Endodermal cell (in vitro differentiated cells): ENCODE results near the gene RABGGTA. TPM values are rescaled to one million over a fixed set of nuclear protein-coding genes. Genes with fewer than 3 reads are reported as not detected.

ENCODE experiments used
- DNase-seq: peaks from one replicate; pipeline ENCODE4 v3.0.0-alpha.2; 2017
- H3K27ac ChIP-seq: 2 replicates; pipeline ENCODE4 v1.5.1; 2013; ENCODE audit warnings: mild to moderate bottlenecking, low read depth, low read length, moderate library complexity
- H3K27me3 ChIP-seq: 2 replicates; pipeline ENCODE4 v1.6.1; 2013; ENCODE audit warnings: mild to moderate bottlenecking, low read length, moderate library complexity; ENCODE audit not compliant: insufficient read depth, control insufficient read depth, poor library complexity, severe bottlenecking
- H3K36me3 ChIP-seq: 2 replicates; pipeline ENCODE4 v1.7.0; 2013; ENCODE audit warnings: mild to moderate bottlenecking, low read length, moderate library complexity; ENCODE audit not compliant: control insufficient read depth, insufficient read depth
- H3K4me1 ChIP-seq: one replicate; pipeline ENCODE4 v1.7.0; 2013; ENCODE audit warnings: low read length; ENCODE audit not compliant: control insufficient read depth, insufficient read depth
- H3K4me3 ChIP-seq: 2 replicates; pipeline ENCODE4 v1.5.1; 2013; ENCODE audit warnings: mild to moderate bottlenecking, low read length, moderate library complexity
- H3K9ac ChIP-seq: 2 replicates; pipeline ENCODE4 v1.6.1; 2013; ENCODE audit warnings: mild to moderate bottlenecking, low read length, moderate library complexity; ENCODE audit not compliant: poor library complexity, severe bottlenecking; ENCODE audit errors: extremely low read depth
- H3K9me3 ChIP-seq: 2 replicates; pipeline ENCODE4 v1.6.1; 2013; ENCODE audit warnings: mild to moderate bottlenecking, low read length, moderate library complexity; ENCODE audit not compliant: control insufficient read depth
- H3K27ac Mint-ChIP-seq: 2 replicates; pipeline ENCODE4 v1.8.0; 2020; ENCODE audit warnings: mixed read lengths
- H3K27me3 Mint-ChIP-seq: 2 replicates; pipeline ENCODE4 v1.8.0; 2021; ENCODE audit warnings: mild to moderate bottlenecking, mixed read lengths; ENCODE audit not compliant: insufficient read depth
- H3K36me3 Mint-ChIP-seq: 2 replicates; pipeline ENCODE4 v1.8.0; 2020; ENCODE audit warnings: low read depth, mixed read lengths
- H3K4me1 Mint-ChIP-seq: 2 replicates; pipeline ENCODE4 v1.8.0; 2020; ENCODE audit warnings: mixed read lengths
- H3K4me3 Mint-ChIP-seq: 2 replicates; pipeline ENCODE4 v1.8.0; 2020; ENCODE audit warnings: mild to moderate bottlenecking, moderate library complexity, mixed read lengths
- H3K9me3 Mint-ChIP-seq: 2 replicates; pipeline ENCODE4 v1.8.0; 2020; ENCODE audit warnings: mild to moderate bottlenecking, mixed read lengths
- CTCF ChIP-seq: fragments of 200-600 bp; sonication (generic); conservative IDR thresholded peaks from 2 replicates; pipeline ENCODE4 v1.5.0; 2021; ENCODE audit warnings: antibody characterized with exemption, mild to moderate bottlenecking
- WGBS, 2 experiments: methylation state at CpG; one replicate each; pipeline versions ENCODE4 v1.1.5 to v1.1.7; 2013; ENCODE audit warnings: missing lambda C conversion rate in 2 of 2, mixed read lengths in 1 of 2; ENCODE audit not compliant: insufficient coverage in 1 of 2, insufficient read length in 1 of 2; 5-methylcytosine and 5-hydroxymethylcytosine counted together
- total RNA-seq, 2 donors: library from RNA; stranded (reverse); fragmentation: NEBNext Ultra II Directional in 1 of 2; extraction: Animal tissue kit (Norgen Biotek cat#: 25700) in 1 of 2; gene quantifications; 2 replicates in 1 of 2; 3 replicates in 1 of 2; pipeline ENCODE4 v1.2.1, GENCODE V29; 2021

The RABGGTA gene
- total RNA-seq, 2 donors from 2014 or later: 20.2 to 20.5 TPM

GRCh38 chr14:24241829-24242443, 29.5 kb downstream of the RABGGTA start:
- Mint-ChIP-seq H3K27me3 (peaks cover 14% of the 10 kb centered on the region), H3K9me3 (no peaks in the 10 kb centered on the region), H3K27ac (peak overlapping the region; percentile 99), H3K4me3 (peak overlapping the region; percentile 72), H3K4me1 (peaks cover 3% of the 10 kb centered on the region), H3K36me3 (peaks cover 38% of the 10 kb centered on the region)
- Histone ChIP-seq H3K4me3 (peak overlapping the region; percentile 92), H3K9ac (peak overlapping the region; percentile 77), H3K4me1 (no peaks in the 10 kb centered on the region), H3K36me3 (peaks cover 42% of the 10 kb centered on the region), H3K27me3 (no peaks in the 10 kb centered on the region), H3K9me3 (no peaks in the 10 kb centered on the region), H3K27ac (peak overlapping the region; percentile 98)
- TF ChIP-seq CTCF: peak; percentile 74
- DNase-seq: peak; percentile 96
- WGBS, 2 experiments: 1 to 5% methylated on average over 18 to 39 of the region's 39 CpGs

DNA sequence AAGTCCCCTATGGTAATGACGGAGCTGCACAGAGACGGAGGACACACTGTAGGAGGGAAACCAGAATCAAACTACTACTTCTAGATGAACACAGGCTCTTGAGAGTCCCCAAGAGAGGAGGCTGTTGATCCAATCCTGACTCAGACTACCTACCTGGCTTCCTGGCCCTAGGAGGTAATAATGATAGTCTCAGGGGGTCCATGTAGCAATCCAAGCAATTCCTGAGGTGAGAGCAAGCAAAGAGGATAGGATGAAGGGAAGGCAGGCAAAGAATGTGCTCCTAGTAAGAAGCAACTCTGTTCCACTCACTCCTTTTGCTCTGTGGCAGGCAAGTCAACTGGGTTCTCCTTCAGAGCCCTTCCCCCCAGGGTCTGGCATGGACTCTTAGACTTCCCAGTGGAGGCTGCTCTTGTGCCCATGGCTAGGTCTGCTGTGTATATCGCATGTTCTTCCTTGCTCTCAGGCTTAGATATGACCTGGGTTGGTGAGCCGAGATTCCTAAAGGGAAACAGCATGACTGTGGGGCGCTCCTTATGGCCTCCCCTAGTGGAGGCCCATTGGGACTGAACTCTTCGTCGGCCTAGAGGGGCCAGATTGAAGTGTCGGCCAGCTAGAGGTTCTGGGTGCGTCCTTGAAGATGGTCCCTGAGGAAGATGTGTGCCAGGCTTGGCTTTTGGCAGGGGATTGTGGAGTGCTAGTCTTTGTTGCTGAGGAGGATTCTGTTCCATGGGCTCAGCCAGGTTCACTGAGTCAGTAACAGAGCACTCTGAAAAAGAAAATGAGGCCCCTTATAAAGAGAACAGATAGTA, 31.1 kb downstream of the RABGGTA start:
- Mint-ChIP-seq H3K27ac (no peak overlapping the region), H3K27me3 (peaks cover 6% of the 10 kb centered on the region), H3K9me3 (no peaks in the 10 kb centered on the region), H3K36me3 (peaks cover 52% of the 10 kb centered on the region), H3K4me1 (peaks cover 3% of the 10 kb centered on the region), H3K4me3 (peak overlapping the region; percentile 72)
- Histone ChIP-seq H3K36me3 (peaks cover 58% of the 10 kb centered on the region), H3K9me3 (no peaks in the 10 kb centered on the region), H3K4me3 (peak overlapping the region; percentile 2), H3K27ac (no peak overlapping the region), H3K9ac (no peak overlapping the region), H3K4me1 (no peaks in the 10 kb centered on the region), H3K27me3 (no peaks in the 10 kb centered on the region)
- WGBS, 2 experiments: 95 to 97% methylated on average over 7 to 9 of the region's 9 CpGs
- DNase-seq: peak; percentile 38
- TF ChIP-seq CTCF: no peak

GRCh38 chr14:24238527-24239037, 32.8 kb downstream of the RABGGTA start:
- no peak for TF ChIP-seq CTCF
- H3K9me3 Mint-ChIP-seq: no peaks in the 10 kb centered on the region
- 94 to 100% methylated on average over 5 of the region's 5 CpGs for WGBS, 2 experiments
- H3K4me1 Mint-ChIP-seq: peaks cover 2% of the 10 kb centered on the region
- no peak overlapping the region for H3K4me3 Mint-ChIP-seq
- H3K4me1 ChIP-seq: peaks cover 3% of the 10 kb centered on the region
- H3K36me3 ChIP-seq: peaks cover 59% of the 10 kb centered on the region
- peak; percentile 4 for DNase-seq
- H3K9ac ChIP-seq: no peak overlapping the region
- no peak overlapping the region for H3K27ac ChIP-seq
- no peaks in the 10 kb centered on the region for H3K27me3 ChIP-seq
- no peaks in the 10 kb centered on the region for H3K9me3 ChIP-seq
- peaks cover 53% of the 10 kb centered on the region for H3K36me3 Mint-ChIP-seq
- no peak overlapping the region for H3K4me3 ChIP-seq
- no peaks in the 10 kb centered on the region for H3K27me3 Mint-ChIP-seq
- H3K27ac Mint-ChIP-seq: peak overlapping the region; percentile 10
